OCI-LY1 (cell line): ENCODE measurements around the gene CEMIP.

Source experiments
- H2AFZ ChIP-seq: fragments of 200-600 bp; sonication (generic), shearing (Covaris generic); 2 replicates; pipeline ENCODE4 v1.6.0; 2014; ENCODE audit warnings: antibody characterized with exemption, mild to moderate bottlenecking, low read length
- H3F3A ChIP-seq: fragments of 200-600 bp; sonication (generic), shearing (Covaris generic); 2 replicates; pipeline ENCODE4 v1.6.0; 2014; ENCODE audit warnings: mild to moderate bottlenecking, antibody characterized with exemption, low read length, moderate library complexity; ENCODE audit not compliant: insufficient read depth
- H3K27ac ChIP-seq: fragments of 200-600 bp; sonication (generic); 2 replicates; pipeline ENCODE4 v1.5.1; 2014; ENCODE audit warnings: low read length, mixed run types, mild to moderate bottlenecking, low read depth; ENCODE audit not compliant: poor library complexity, severe bottlenecking
- H3K27me3 ChIP-seq: fragments of 200-600 bp; sonication (generic); 2 replicates; pipeline ENCODE4 v1.6.0; 2014; ENCODE audit warnings: antibody characterized with exemption, mild to moderate bottlenecking, low read length, moderate library complexity; ENCODE audit not compliant: insufficient read depth
- H3K36me3 ChIP-seq: fragments of 200-600 bp; sonication (generic); 2 replicates; pipeline ENCODE4 v1.6.1; 2014; ENCODE audit warnings: mild to moderate bottlenecking, antibody characterized with exemption, low read length, moderate library complexity, mixed read lengths; ENCODE audit not compliant: insufficient read depth
- H3K4me1 ChIP-seq: fragments of 200-600 bp; sonication (generic); 2 replicates; pipeline ENCODE4 v1.5.1; 2014; ENCODE audit warnings: mild to moderate bottlenecking, low read length, moderate library complexity; ENCODE audit not compliant: insufficient read depth, severe bottlenecking
- H3K4me2 ChIP-seq: fragments of 200-600 bp; sonication (generic), shearing (Covaris generic); 2 replicates; pipeline ENCODE4 v1.6.1; 2014; ENCODE audit warnings: low read length
- H3K4me3 ChIP-seq: fragments of 200-600 bp; sonication (generic); 2 replicates; pipeline ENCODE4 v1.5.1; 2014; ENCODE audit warnings: low read length, low read depth, mild to moderate bottlenecking, mixed read lengths; ENCODE audit not compliant: poor library complexity, severe bottlenecking
- H3K79me2 ChIP-seq: fragments of 200-600 bp; shearing (Covaris generic); 2 replicates; pipeline ENCODE4 v1.6.1; 2016; ENCODE audit warnings: mixed run types, low read length, mixed read lengths; ENCODE audit not compliant: insufficient read depth
- H3K9ac ChIP-seq: fragments of 200-600 bp; sonication (generic), shearing (Covaris generic); 2 replicates; pipeline ENCODE4 v1.6.1; 2014; ENCODE audit warnings: mild to moderate bottlenecking, low read length, mixed read lengths
- H3K9me2 ChIP-seq: fragments of 200-600 bp; sonication (generic), shearing (Covaris generic); 2 replicates; pipeline ENCODE4 v1.6.1; 2014; ENCODE audit warnings: low read depth, mild to moderate bottlenecking, low read length, mixed read lengths
- H3K9me3 ChIP-seq: fragments of 200-600 bp; shearing (Covaris generic); 2 replicates; pipeline ENCODE4 v1.6.1; 2014; ENCODE audit warnings: low read length, mixed read lengths
- H4K20me1 ChIP-seq: fragments of 200-600 bp; sonication (generic), shearing (Covaris generic); 2 replicates; pipeline ENCODE4 v1.6.0; 2016; ENCODE audit warnings: mild to moderate bottlenecking, low read length; ENCODE audit not compliant: insufficient read depth
- CTCF ChIP-seq: fragments of 200-600 bp; sonication (generic), shearing (Covaris generic); IDR thresholded peaks from 2 replicates; pipeline ENCODE4 v1.5.1; 2017; ENCODE audit warnings: mild to moderate bottlenecking, antibody characterized with exemption, low read length, moderate library complexity, mixed read lengths
- EZH2 ChIP-seq: fragments of 200-600 bp; sonication (generic), shearing (Covaris generic); IDR thresholded peaks from 2 replicates; pipeline ENCODE4 v1.8.0; 2017; ENCODE audit warnings: borderline replicate concordance, mixed run types, mild to moderate bottlenecking, antibody characterized with exemption, low read length, moderate library complexity, mixed read lengths

CEMIP gene

GRCh38 chr15:80783260-80783659 is 4.1 kb downstream of the CEMIP start:
- no peaks in the 10 kb centered on the region for H3K79me2 ChIP-seq
- no peaks in the 10 kb centered on the region for H3K9me2 ChIP-seq
- TF ChIP-seq EZH2, result no peak
- TF ChIP-seq CTCF, result no peak
- H3K27ac ChIP-seq, result no peak overlapping the region
- no peak overlapping the region for H2AFZ ChIP-seq
- H3K4me2 ChIP-seq, result no peak overlapping the region
- no peaks in the 10 kb centered on the region for H3K4me1 ChIP-seq
- H3K4me3 ChIP-seq, result no peak overlapping the region
- H3K36me3 ChIP-seq, result no peaks in the 10 kb centered on the region
- H4K20me1 ChIP-seq, result no peaks in the 10 kb centered on the region
- no peaks in the 10 kb centered on the region for H3K9me3 ChIP-seq
- no peak overlapping the region for H3K9ac ChIP-seq
- 0 out of 2 replicates have a peak, but pooled peaks cover 2% of the 10 kb centered on the region for H3K27me3 ChIP-seq
- H3F3A ChIP-seq, result no peaks in the 10 kb centered on the region

GRCh38 chr15:80785335-80785734 is 6.2 kb downstream of the CEMIP start:
- no peaks in the 10 kb centered on the region for H3K36me3 ChIP-seq
- H3K4me3 ChIP-seq, result no peak overlapping the region
- H4K20me1 ChIP-seq, result no peaks in the 10 kb centered on the region
- H3F3A ChIP-seq, result no peaks in the 10 kb centered on the region
- no peaks in the 10 kb centered on the region for H3K9me3 ChIP-seq
- H3K4me2 ChIP-seq, result no peak overlapping the region
- no peak overlapping the region for H2AFZ ChIP-seq
- TF ChIP-seq EZH2 (no peak), CTCF (no peak)
- H3K79me2 ChIP-seq, result no peaks in the 10 kb centered on the region
- no peaks in the 10 kb centered on the region for H3K27me3 ChIP-seq
- no peaks in the 10 kb centered on the region for H3K9me2 ChIP-seq
- H3K4me1 ChIP-seq, result peaks cover 17% of the 10 kb centered on the region
- no peak overlapping the region for H3K27ac ChIP-seq
- H3K9ac ChIP-seq, result no peak overlapping the region

GRCh38 chr15:80785811-80786354 is 6.7 kb downstream of the CEMIP start:
- Histone ChIP-seq H3K4me3 (no peak overlapping the region), H3F3A (no peaks in the 10 kb centered on the region)
- TF ChIP-seq EZH2 (no peak), CTCF (no peak)

More at GRCh38 chr15:80785811-80786354, 6.7 kb downstream of the CEMIP start:
- Histone ChIP-seq H4K20me1 (no peaks in the 10 kb centered on the region), H3K9me2 (no peaks in the 10 kb centered on the region), H3K27ac (no peak overlapping the region), H2AFZ (no peak overlapping the region), H3K4me2 (no peak overlapping the region), H3K27me3 (no peaks in the 10 kb centered on the region), H3K36me3 (no peaks in the 10 kb centered on the region), H3K79me2 (no peaks in the 10 kb centered on the region), H3K9ac (no peak overlapping the region), H3K9me3 (no peaks in the 10 kb centered on the region), H3K4me1 (peaks cover 17% of the 10 kb centered on the region)
